Hepatocyte (in vitro differentiated cells): Measurements from ENCODE around the gene AKR1E2.
"Not testable (repeated sequence)": the region's sequence is repeated elsewhere in the genome, so short reads cannot be mapped to it uniquely, and the experiment has no call there.

Experiments used
- CTCF ChIP-seq: fragments of 200-600 bp; sonication (generic); IDR thresholded peaks from 2 replicates; pipeline ENCODE4 v1.5.1; 2016; ENCODE audit warnings: antibody characterized with exemption, mild to moderate bottlenecking; ENCODE audit not compliant: poor library complexity
- EZH2 ChIP-seq: fragments of 200-600 bp; sonication (generic); IDR thresholded peaks from 2 replicates; pipeline ENCODE4 v1.6.1; 2016; ENCODE audit warnings: antibody characterized with exemption, mild to moderate bottlenecking, borderline replicate concordance
- EZH2phosphoT487 ChIP-seq: fragments of 200-600 bp; sonication (generic); IDR thresholded peaks from one replicate; pipeline ENCODE4 v1.6.1; 2018; ENCODE audit warnings: antibody characterized with exemption, mild to moderate bottlenecking, low read depth, moderate library complexity; ENCODE audit not compliant: unreplicated experiment, severe bottlenecking

- not testable (repeated sequence) for TF ChIP-seq EZH2phosphoT487, EZH2
- peak; percentile 22 for TF ChIP-seq CTCF
These were observed 10.3 kb upstream of the AKR1E2 start for GRCh38 chr10:4815646-4816180.
